K562 (cell line): ENCODE results near the gene TEX14. TPM values are rescaled to one million over a fixed set of nuclear protein-coding genes. Genes with fewer than 3 reads are reported as not detected.

Experiments
- ARID2 ChIP-seq: fragments of 450-650 bp; IDR thresholded peaks from 2 replicates; pipeline ENCODE4 v1.6.1; 2017; ENCODE audit warnings: antibody characterized with exemption, mild to moderate bottlenecking
- ATF3 ChIP-seq, 2 experiments: fragments of 450-650 bp in 1 of 2; sonication (generic) in 1 of 2; formaldehyde crosslinking in 1 of 2; IDR thresholded peaks in 1 of 2; conservative IDR thresholded peaks in 1 of 2; 2 replicates each; pipeline versions ENCODE4 v1.6.1 to v1.8.1; 2016 to 2023; ENCODE audit warnings: mild to moderate bottlenecking in 2 of 2, moderate library complexity in 2 of 2, inconsistent platforms in 1 of 2, missing genetic modification reagents in 1 of 2
- CCNT2 ChIP-seq: IDR thresholded peaks from 2 replicates; pipeline ENCODE4 v1.6.1; 2011; ENCODE audit warnings: borderline replicate concordance, low read depth, mild to moderate bottlenecking, moderate library complexity, mixed read lengths, low read length; ENCODE audit not compliant: insufficient read length; ENCODE audit errors: extremely low read depth
- E4F1 ChIP-seq: fragments of 250-450 bp; sonication (Bioruptor Pico); IDR thresholded peaks from 2 replicates; pipeline ENCODE4 v1.5.0; 2021; ENCODE audit warnings: mild to moderate bottlenecking, borderline replicate concordance
- FOXJ2 ChIP-seq: fragments of 200-800 bp; sonication (Bioruptor generic); IDR thresholded peaks from 2 replicates; pipeline ENCODE4 v1.6.1; 2016; ENCODE audit warnings: missing genetic modification characterization, missing compliant biosample characterization
- FOXM1 ChIP-seq, 2 experiments: fragments of 450-650 bp in 1 of 2; sonication (generic) in 1 of 2; formaldehyde crosslinking in 1 of 2; IDR thresholded peaks; 2 replicates each; pipeline versions ENCODE4 v1.6.1 to v1.9.0; 2017 to 2022; ENCODE audit warnings: low read depth in 2 of 2, mild to moderate bottlenecking in 2 of 2, missing genetic modification reagents in 1 of 2, moderate library complexity in 1 of 2
- JUND ChIP-seq, 2 experiments: IDR thresholded peaks; 2 replicates in 1 of 2; 3 replicates in 1 of 2; pipeline ENCODE4 v1.6.1; 2011; ENCODE audit warnings: borderline replicate concordance in 2 of 2, low read depth in 2 of 2, low read length in 2 of 2, improper control_type of control experiment in 1 of 2, missing biosample characterization in 1 of 2, missing genetic modification characterization in 1 of 2, missing genetic modification reagents in 1 of 2
- MAZ ChIP-seq, 2 experiments: fragments of 450-650 bp in 1 of 2; sonication (generic) in 1 of 2; formaldehyde crosslinking; IDR thresholded peaks in 1 of 2; conservative IDR thresholded peaks in 1 of 2; 2 replicates each; pipeline versions ENCODE4 v1.4.0 to v1.5.0; 2020; ENCODE audit warnings: mild to moderate bottlenecking in 1 of 2, missing genetic modification reagents in 1 of 2
- MEIS2 ChIP-seq: fragments of 450-650 bp; IDR thresholded peaks from 2 replicates; pipeline ENCODE4 v1.6.1; 2014; ENCODE audit warnings: mild to moderate bottlenecking; ENCODE audit not compliant: partially characterized antibody
- MYC ChIP-seq, 2 experiments: fragments of 250-450 bp in 1 of 2; sonication (Bioruptor Pico) in 1 of 2; IDR thresholded peaks; 2 replicates each; pipeline versions ENCODE4 v1.5.1 to v1.6.1; 2012 to 2021; ENCODE audit warnings: low read depth in 2 of 2, borderline replicate concordance in 1 of 2, improper control_type of control experiment in 1 of 2, low read length in 1 of 2, mild to moderate bottlenecking in 1 of 2, moderate library complexity in 1 of 2
- NONO ChIP-seq, 2 experiments: fragments of 200-400 bp in 1 of 2; fragments of 450-650 bp in 1 of 2; formaldehyde crosslinking in 1 of 2; IDR thresholded peaks; 2 replicates each; pipeline ENCODE4 v1.6.1; 2017; ENCODE audit warnings: low read depth in 2 of 2, mild to moderate bottlenecking in 2 of 2, moderate library complexity in 2 of 2, low read length in 1 of 2
- POLR2H ChIP-seq: IDR thresholded peaks from 2 replicates; pipeline ENCODE4 v1.6.1; 2016; ENCODE audit warnings: missing genetic modification characterization, low read depth, mild to moderate bottlenecking, control low read depth, missing compliant biosample characterization, moderate library complexity
- RERE ChIP-seq: sonication (generic); formaldehyde crosslinking; IDR thresholded peaks from 2 replicates; pipeline ENCODE4 v1.8.0; 2023; ENCODE audit warnings: missing genetic modification reagents, mild to moderate bottlenecking, borderline replicate concordance
- SREBF2 ChIP-seq: sonication (generic); formaldehyde crosslinking; IDR thresholded peaks from 2 replicates; pipeline ENCODE4 v1.4.0; 2020; ENCODE audit warnings: mild to moderate bottlenecking, missing genetic modification reagents
- ZNF121 ChIP-seq: sonication (generic); formaldehyde crosslinking; conservative IDR thresholded peaks from 2 replicates; pipeline ENCODE4 v1.8.0; 2022; ENCODE audit warnings: missing genetic modification reagents
- ZNF232 ChIP-seq: sonication (generic); formaldehyde crosslinking; IDR thresholded peaks from 2 replicates; pipeline ENCODE4 v1.8.0; 2022; ENCODE audit warnings: mild to moderate bottlenecking, missing genetic modification reagents
- ZNF311 ChIP-seq: fragments of 250-450 bp; sonication (Bioruptor Pico); IDR thresholded peaks from 2 replicates; pipeline ENCODE4 v1.4.0; 2020; ENCODE audit warnings: mild to moderate bottlenecking, moderate library complexity
- polyA plus RNA-seq, 8 experiments: library from polyadenylated mRNA; depleted of rRNA in 4 of 8; stranded (reverse) in 5 of 8; unstranded in 3 of 8; fragments of >200 nt; fragmentation: Nextera tagmentation in 2 of 8; fragmentation: Illumina TruSeq in 1 of 8; extraction: Ambion mirVana in 2 of 8; extraction: Trizol in 1 of 8; gene quantifications; 2 replicates each; pipeline versions ENCODE4 v1.2.1 to v1.2.3, GENCODE V29; 2011 to 2014; ENCODE audit warnings: inconsistent platforms in 1 of 8, missing spikeins in 1 of 8
- total RNA-seq, 7 experiments: library from RNA; depleted of rRNA in 6 of 7; stranded (reverse); fragments of >200 nt in 6 of 7; fragmentation: Illumina TruSeq in 2 of 7; extraction: Trizol in 2 of 7; gene quantifications; 2 replicates each; pipeline versions ENCODE4 v1.2.1 to v1.2.3, GENCODE V29; 2011 to 2021; ENCODE audit warnings: low replicate concordance in 1 of 7

Gene TEX14
- total and polyA plus RNA-seq, 9 of the 15 experiments (the other 6 are each of a cell fraction or from before 2014, with no cell fraction given), result 0.05 to 0.12 (median 0.09) TPM; not detected in 1

DNA sequence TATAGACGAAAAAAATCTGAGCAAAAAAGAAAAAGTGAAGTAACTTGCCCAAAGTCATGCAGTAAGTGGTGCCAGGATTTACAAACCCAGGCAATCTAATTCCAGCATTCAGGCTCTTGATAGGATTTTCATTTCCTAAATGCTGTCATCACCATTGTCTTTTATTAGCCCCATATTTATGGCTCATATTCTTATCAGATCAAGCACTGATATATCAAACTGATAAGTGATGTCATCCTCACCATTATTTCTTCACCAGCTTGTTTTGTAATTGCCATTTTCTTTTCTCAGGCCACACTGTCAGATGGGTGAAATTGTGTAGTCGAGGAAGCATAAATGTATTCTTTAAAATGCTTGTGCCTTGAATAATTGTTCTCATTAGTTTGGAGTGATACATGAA, 1.9 kb upstream of the TEX14 start (continued):
- TF ChIP-seq RERE (CRISPR knock-in tag), result no peak
- no peak for TF ChIP-seq E4F1
- peak; percentile 45 for TF ChIP-seq MEIS2
- no peak for TF ChIP-seq FOXM1 (IDR thresholded peaks at IDR 0.05; ENCODE audit: low read depth)
- no peak for TF ChIP-seq FOXM1 (CRISPR knock-in tag; IDR thresholded peaks at IDR 0.05; ENCODE audit: low read depth)
- no peak for TF ChIP-seq FOXJ2 (tag)
- TF ChIP-seq ZNF311 (CRISPR knock-in tag), result no peak
- TF ChIP-seq POLR2H (tag), result 0 out of 2 replicates have a peak, but pooled peaks have one; percentile 18
- no peak for TF ChIP-seq MAZ (CRISPR knock-in tag; conservative IDR thresholded peaks at IDR 0.05 in 1 of 2, IDR thresholded peaks at IDR 0.05 in 1 of 2)
- no peak for TF ChIP-seq ZNF232 (CRISPR knock-in tag)
- TF ChIP-seq NONO (IDR thresholded peaks at IDR 0.05; ENCODE audit: low read depth in 2 of 2, low read length in 1 of 2), result no peak
- no peak for TF ChIP-seq SREBF2 (CRISPR knock-in tag)
- TF ChIP-seq ZNF121 (CRISPR knock-in tag), result no peak
- TF ChIP-seq MYC (IDR thresholded peaks at IDR 0.05; ENCODE audit: low read depth, low read length), result no peak
- no peak for TF ChIP-seq MYC (CRISPR knock-in tag; IDR thresholded peaks at IDR 0.05; ENCODE audit: borderline replicate concordance, low read depth)
- TF ChIP-seq JUND (IDR thresholded peaks at IDR 0.05; ENCODE audit: borderline replicate concordance, low read depth, low read length), result 0 out of 2 replicates have a peak, but pooled peaks have one; percentile 19
- TF ChIP-seq JUND (tag; IDR thresholded peaks at IDR 0.05; ENCODE audit: borderline replicate concordance, low read depth, low read length), result no peak
- no peak for TF ChIP-seq CCNT2
- TF ChIP-seq ARID2, result no peak
- peak; percentile 66 for TF ChIP-seq ATF3 (IDR thresholded peaks at IDR 0.05)
- TF ChIP-seq ATF3 (CRISPR knock-in tag; conservative IDR thresholded peaks at IDR 0.05), result no peak
